ENCODE results near the gene MAP3K20.

DNA sequence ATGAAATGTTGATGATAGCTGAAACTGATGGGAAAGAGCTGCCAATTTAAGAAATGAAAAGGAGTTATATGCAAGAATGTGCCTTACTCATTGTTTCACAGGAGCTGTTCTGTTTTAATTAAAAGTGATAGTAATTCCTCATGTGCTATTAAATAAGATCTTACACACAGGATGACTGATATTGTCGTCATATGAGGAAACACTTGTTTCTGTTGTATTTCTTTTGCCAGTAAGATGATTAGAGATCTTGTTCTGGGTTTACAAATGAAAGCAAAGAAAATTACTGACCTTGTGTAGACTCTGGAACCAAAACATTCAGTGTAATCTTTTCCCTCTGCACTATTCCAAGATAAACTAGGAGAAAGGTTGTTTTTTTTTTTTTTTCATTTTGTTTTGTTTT is 123.6 kb downstream of the MAP3K20 start:
- TF ChIP-seq, protein P1, sequence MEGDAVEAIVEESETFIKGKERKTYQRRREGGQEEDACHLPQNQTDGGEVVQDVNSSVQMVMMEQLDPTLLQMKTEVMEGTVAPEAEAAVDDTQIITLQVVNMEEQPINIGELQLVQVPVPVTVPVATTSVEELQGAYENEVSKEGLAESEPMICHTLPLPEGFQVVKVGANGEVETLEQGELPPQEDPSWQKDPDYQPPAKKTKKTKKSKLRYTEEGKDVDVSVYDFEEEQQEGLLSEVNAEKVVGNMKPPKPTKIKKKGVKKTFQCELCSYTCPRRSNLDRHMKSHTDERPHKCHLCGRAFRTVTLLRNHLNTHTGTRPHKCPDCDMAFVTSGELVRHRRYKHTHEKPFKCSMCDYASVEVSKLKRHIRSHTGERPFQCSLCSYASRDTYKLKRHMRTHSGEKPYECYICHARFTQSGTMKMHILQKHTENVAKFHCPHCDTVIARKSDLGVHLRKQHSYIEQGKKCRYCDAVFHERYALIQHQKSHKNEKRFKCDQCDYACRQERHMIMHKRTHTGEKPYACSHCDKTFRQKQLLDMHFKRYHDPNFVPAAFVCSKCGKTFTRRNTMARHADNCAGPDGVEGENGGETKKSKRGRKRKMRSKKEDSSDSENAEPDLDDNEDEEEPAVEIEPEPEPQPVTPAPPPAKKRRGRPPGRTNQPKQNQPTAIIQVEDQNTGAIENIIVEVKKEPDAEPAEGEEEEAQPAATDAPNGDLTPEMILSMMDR (IDR thresholded peaks at IDR 0.05; ENCODE audit: low read depth, low read length), result no peak
- TF ChIP-seq EZH2phosphoT487 (IDR thresholded peaks at IDR 0.05; ENCODE audit: low read depth), result no peak
